HG02840 (cell line): ENCODE data around the gene ZNF787.

Source experiments
- ATAC-seq: cut with Tn5 transposase; IDR thresholded peaks from one replicate; pipeline ENCODE4 v1.9.1; 2021; ENCODE audit warnings: mild to moderate bottlenecking, moderate library complexity, moderate number of reproducible peaks; ENCODE audit not compliant: unreplicated experiment, low FRiP score

ZNF787 gene

GRCh38 chr19:56144831-56145230 is 23.7 kb upstream of the ZNF787 start:
- ATAC-seq, result no peak

- no peak for ATAC-seq
Measured at GRCh38 chr19:56144376-56144775, 23.3 kb upstream of the ZNF787 start.

- no peak for ATAC-seq
Measured at GRCh38 chr19:56142897-56143434, 21.9 kb upstream of the ZNF787 start.

DNA sequence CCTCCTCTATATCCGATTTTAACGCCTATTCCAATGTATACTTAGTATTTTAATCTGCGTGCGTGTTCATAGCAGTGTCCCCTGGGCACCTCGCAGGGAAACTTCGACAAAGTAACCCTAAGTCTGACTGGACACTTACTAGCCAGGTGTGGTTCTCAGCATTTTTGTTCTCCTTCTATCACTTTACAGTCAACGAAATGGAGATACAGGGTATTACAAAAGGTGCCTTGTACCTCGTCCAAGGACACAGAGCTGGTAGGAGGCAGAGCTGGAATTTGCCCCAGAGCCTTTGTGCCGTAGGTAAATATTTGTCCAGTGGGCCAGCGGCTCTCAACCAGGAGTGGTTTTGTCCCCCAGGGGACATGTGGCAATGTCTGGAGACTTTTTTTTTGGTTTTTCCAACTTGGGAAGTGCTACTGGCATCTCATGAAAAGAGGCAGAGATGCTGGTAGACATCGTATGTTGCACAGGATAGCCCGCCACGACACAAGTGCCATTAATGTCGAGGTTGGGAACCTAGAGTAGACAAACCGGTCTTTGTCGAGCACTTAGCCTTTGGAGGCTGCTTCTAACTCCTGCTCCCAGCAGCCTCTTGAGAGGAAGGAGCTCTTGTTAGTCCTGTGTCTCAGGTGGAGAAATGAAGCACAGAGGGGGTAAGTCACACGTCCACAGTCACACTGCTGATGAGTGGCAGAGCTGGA is 21.1 kb upstream of the ZNF787 start:
- ATAC-seq, result no peak

DNA sequence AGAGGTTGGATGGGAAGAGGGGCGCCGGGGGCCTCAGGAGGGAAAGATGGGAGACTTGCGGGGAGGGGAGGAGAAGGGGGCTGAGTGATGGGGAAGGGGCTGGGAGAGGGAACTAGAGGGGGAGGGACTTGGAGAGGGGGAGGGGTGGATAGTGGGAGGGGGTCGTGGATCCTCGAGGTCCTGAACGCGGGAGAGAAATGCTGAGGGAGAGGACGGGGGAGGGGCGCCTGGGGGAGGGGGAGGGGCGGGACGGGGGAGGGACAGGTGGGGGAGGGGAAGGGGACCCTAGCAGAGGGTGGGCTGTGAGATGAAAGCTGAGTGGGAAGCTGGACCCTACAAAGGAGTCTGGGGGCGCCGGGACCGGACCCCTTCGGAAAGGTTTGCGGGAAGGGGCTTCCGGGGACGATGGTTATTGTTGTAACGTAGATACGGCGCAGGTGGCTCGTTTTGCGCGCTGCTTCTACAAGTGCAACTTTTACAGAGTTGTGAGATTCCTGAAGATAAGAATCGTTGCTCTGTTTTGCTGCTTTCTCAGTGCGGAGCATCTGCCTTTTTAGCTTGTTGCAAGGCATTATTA is 20.4 kb upstream of the ZNF787 start:
- ATAC-seq, result no peak

- peak; percentile 93 for ATAC-seq
Measured at GRCh38 chr19:56140583-56141416, 19.7 kb upstream of the ZNF787 start, which contains the start of gene ZNF444. Gene ZNF444 (plus strand): TSS chr19:56141287. CDS start chr19:56146912, 5,625 bp downstream.

- ATAC-seq, result no peak
Measured at GRCh38 chr19:56139847-56140582, 18.9 kb upstream of the ZNF787 start.

- no peak for ATAC-seq
Measured at GRCh38 chr19:56138069-56138468, 17.0 kb upstream of the ZNF787 start.

DNA sequence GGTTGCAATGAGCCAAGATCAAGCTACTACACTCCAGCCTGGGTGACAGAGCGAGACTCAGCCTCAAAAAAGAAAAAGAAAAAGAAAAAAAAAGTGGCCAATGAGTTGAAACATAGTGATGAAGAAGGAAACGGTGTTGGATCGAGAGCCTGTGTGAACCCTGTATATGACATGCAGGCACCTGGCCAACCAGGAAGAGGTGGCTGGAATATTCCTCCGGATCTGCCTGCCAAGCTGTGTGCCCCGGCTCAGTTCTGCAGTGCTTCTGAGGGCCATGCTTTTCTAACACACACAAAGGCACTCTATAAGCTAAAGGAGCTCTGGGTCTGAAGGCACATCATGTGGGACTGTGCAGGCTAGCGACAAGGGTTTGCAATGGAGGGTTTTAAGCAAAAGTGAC is 16.3 kb upstream of the ZNF787 start:
- no peak for ATAC-seq

DNA sequence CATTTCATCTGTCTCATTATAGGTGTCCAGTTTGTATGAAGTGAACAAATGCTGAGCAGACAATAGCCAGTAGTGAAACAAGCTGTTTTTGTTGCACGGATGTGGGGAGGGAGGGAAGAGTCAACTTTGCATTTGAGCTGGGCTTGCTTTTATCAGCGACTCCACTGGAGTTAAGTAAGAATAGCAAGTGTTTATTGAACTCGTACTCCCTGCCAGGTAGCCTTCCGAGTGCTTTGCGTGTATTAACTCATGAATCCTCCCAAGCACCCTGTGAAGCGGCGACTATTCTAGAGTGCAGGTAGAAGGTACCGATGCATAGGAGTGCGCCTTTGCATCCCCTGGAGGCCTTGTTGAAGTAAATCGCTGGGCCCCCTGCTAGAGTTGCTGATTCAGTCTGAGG is 15.3 kb upstream of the ZNF787 start:
- ATAC-seq, result no peak

DNA sequence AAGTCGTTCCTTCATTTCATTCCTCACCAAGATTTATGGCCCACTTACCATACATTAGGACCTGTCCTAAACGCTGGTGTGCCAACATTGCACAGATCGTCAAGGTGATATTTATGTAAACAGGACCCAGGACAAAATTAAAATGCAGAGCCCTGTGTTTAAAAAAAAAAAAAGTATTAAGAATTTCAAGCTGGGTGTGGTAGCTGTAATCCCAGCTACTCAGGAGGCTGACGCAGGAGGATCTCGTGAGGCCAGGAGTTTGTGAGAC is 13.5 kb upstream of the ZNF787 start:
- no peak for ATAC-seq

DNA sequence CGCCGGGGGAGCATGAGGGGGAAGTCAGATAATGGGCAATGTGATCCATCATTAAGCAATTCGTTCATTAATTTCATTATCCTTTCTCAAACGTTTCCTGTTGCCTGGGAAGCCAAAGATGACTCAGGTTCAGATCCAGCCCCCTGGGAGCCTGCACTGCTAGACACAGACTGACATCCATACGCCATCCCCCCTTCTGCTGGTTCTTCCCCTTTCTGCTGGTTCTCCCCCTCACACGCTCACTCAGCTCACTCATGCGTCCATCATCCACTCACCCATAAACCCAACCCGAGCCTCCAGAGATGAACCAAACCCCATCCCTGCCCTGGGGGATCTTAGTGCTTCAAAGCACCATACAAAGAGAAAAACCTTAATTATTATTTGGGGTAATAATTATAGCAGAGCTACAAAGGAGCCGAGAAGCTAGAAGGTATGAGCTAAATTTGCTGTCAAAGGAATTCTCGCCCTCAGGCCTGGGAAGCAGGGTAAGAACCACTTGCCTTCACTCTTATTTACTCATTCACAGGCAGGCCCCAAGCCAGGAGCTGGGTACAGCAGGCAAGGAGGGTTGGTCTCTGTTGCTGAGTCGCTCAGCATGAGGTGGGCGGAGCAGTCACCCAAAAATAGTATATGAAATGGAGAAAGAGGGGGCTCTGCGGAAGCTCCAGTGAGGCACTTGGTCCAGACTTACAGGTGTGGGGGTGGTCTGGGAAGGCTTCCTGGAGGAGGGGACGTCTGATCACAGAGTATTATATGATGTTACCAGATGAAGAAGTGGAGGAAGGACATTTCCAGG is 13.0 kb upstream of the ZNF787 start:
- ATAC-seq, result no peak

- ATAC-seq, result no peak
Measured at GRCh38 chr19:56132316-56132822, 11.3 kb upstream of the ZNF787 start.

GRCh38 chr19:56131651-56132050 is 10.6 kb upstream of the ZNF787 start:
- no peak for ATAC-seq

DNA sequence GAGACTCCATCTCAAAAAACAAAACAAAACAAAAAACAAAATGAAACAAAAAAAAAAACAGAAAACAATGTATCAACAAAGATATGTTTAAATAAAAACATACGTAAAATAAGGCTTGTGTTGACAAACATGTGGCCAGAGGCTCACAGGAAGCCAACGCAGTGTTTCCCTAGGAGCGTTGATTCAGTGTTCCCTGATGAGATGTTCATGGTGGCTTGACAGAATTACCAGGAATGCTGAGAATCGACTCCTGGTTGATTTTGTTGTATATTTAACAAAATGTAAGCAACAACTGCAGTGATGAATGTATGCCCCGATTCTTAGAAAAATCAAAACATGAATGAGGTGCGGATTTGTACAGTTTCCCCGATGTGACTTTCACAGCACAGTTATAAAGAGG is 8.9 kb upstream of the ZNF787 start:
- ATAC-seq, result no peak

GRCh38 chr19:56126983-56127780 is 6.1 kb upstream of the ZNF787 start:
- ATAC-seq, result no peak

GRCh38 chr19:56125806-56126590 is 4.9 kb upstream of the ZNF787 start:
- ATAC-seq, result no peak

DNA sequence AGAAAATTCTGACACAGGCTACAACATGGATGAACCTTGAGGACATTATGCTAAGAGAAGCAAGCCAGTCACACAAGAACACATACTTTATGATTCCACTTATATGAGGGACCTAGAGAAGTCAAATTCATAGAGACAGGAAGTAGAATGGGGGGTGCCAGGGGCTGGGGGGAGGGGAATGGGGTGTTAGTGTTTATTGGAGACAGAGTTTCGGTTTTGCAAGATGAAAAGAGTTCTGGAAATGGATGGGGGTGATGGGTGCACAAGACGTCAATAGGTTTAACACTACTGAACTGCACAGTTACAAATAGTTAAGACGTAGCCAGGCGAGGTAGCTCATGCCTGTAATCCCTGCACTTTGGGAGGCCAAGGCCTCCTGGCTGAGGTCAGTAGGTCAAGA is 3.5 kb upstream of the ZNF787 start:
- ATAC-seq, result no peak
